Activated naive CD4-positive, alpha-beta T cell (primary cell): ENCODE data around the gene APOOL.

Experiments
- DNase-seq, 4 experiments: peaks; one replicate each; lab custom pipeline; 2025; lab: John Stamatoyannopoulos, UW

The APOOL gene

DNA sequence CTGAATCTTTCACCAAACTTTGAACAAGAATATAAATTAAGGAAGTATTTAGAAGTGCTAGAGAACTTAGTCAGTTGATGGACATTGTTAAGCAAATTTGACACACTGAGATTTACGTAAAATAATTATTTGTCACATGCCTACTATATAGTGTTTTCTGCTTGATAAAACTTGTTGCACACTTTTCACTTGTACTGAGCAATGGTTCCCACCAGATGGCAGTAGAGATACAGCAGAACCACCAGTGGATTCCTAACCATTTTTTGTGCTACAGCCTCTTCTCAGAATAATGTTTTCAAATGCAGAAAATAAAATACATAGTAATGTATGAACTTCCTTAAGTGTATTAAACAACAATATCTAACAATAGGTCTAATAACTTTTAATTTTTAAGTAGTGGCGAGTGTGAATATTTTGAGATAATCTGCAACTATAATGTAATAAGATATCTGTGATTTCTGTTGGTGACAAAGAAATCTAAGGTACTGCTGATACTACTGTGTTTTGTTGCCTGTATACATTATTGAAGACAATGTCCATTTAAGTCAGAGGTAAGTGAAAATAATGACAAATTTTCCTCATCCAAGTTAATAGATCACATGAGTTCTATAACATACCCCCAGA is 81.2 kb downstream of the APOOL start:
- no peak for DNase-seq

DNA sequence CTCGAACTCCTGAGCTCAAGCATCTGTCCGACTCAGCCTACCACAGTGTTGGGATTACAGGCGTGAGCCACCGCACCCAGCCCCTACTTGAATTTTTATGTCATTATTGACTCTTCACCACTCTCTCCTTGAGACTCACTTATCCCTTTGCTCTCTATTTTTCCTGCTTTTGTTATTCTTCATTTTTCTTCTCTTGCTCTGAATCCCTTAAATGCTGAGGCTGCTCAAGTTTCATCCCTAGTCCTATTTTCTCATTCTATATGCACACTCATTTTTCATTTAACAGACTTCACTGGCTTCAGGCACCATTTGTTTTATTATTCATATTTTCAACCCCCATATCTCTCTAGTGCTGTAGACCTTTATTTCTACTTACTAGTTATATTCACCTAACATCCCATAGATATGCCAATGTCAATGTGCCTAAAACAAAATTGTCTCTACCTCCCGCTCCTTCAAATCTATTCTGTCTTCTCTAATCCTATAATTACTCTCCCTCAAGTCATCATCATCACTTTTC is 85.7 kb downstream of the APOOL start:
- no peak for DNase-seq

DNA sequence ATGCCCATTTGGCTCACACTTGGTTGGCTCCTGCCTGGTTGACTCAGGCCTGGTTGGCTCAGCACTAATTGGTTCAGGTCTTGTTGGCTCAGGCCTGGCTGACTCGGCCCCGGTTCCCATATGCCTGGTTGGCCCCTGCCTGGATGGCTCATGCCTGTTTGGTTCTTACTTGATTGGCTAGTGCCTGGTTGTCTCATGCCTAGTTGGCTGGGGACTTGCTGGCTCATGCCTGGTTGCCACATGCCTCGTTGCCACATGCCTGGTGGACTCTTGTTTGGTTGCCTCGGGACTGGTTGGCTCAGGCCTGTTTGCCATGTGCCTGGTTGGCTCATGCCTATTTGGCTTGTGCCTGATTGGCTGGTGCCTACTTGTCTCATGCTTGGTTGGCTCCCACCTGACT is 103.7 kb downstream of the APOOL start:
- no peak for DNase-seq

DNA sequence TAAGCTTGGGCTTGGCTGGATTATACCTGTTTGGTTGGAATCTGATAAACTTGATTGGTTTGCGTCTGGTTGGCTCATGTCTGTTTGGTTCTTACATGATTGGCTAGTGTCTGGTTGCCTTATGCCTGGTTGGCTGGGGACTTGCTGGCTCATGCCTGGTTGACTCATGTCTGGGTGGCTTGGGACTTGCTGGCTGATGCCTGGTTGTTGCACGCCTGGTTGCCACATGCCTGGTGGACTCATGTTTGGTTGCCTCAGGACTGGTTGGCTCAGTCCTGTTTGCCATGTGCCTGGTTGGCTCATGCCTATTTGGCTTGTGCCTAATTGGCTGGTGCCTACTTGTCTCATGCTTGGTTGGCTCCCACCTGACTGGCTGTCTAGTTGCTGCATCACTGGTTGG is 104.5 kb downstream of the APOOL start:
- no peak for DNase-seq

DNA sequence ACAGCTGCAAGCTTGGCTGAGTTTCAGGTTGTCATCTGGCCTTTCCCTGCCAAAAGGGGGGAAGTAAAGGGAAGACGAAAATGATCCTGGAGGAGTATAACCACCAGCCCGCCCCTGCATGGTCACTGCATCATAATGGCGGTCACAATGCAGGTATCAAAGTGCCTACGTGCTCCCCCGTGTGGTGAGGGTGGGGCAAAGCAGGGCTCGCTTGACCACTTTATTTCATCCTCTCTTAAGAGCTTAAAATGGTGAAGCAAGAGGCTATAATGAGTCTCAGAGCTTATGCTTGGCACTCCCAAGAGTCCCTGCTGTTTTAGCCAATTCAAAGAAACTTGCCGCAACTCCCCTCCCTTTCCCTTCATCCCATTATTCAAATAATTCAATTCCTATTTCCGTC is 105.6 kb downstream of the APOOL start:
- DNase-seq = no peak

DNA sequence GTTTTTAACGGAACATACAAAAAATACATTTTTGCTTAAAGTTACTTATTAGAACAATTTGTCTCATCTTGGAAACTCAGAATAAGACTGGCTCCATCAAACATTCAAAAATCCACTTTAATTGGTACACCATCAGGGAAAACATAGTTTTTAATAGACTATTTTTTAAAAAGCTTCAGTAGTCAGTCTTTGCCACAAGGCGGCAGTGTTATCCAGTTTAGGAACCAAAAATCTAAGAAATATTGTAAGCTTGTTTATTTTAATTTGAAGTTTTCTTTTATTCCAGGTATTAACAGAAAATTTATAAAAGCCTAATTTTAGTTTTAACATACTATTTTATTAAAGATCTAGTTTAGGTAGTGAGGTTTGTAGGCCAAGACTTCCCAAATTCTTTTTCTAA is 107.7 kb downstream of the APOOL start:
- DNase-seq = no peak

DNA sequence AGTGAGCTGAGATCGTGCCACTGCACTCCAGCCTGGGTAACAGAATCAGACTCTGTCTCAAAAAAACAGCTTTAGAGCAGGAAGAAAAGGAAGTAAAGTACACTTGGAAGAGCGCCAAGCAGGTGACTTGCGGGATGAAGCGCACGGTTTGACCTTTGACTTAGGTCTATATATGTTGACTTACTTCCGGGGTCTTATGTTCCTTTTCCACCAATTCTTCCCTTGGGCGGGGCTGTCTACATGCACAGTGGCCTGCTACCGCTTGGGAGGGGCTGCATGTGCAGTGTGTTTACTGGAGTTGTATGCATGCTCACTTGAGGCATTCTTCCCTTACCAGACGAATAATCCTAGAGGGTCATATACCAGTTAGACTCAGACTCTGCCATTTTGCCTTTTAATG is 108.6 kb downstream of the APOOL start:
- DNase-seq = no peak

DNA sequence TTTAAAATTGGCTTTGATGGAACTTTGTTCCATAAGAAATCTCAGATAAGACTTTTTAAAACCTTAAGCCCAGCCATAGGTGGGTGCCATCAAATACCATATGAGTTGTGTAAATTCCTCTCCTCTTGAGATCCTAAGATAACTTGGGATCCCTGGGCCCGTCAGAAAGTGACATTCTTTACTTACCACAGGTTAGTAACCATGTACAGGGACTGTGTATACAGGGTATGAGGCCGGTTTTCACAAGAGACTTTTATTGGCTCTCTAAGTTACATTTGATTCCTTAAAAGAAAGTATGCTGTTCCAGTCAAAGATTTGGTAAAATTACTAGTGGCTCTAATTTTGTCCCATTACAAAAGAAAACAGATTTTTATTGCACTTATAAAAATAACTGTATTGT is 110.1 kb downstream of the APOOL start:
- no peak for DNase-seq

DNA sequence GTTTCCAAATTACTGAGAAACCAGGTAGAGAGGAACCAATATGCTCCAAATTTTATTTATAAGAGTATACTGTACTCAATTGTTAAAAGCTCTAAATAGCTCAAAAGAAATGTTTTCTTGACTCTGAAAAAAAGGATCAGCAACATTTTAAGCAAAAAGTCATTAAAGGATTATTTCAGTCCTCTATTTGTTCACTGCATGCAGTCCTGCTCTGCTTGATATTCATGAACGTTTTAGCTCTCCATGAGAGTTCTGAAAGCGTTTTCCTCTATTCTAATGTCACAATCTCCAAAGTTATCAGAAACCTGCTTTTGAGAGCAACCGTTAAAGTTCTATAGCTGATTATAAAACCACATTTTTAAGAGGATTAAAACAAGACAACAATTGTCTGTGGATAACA is 110.5 kb downstream of the APOOL start:
- DNase-seq = no peak

DNA sequence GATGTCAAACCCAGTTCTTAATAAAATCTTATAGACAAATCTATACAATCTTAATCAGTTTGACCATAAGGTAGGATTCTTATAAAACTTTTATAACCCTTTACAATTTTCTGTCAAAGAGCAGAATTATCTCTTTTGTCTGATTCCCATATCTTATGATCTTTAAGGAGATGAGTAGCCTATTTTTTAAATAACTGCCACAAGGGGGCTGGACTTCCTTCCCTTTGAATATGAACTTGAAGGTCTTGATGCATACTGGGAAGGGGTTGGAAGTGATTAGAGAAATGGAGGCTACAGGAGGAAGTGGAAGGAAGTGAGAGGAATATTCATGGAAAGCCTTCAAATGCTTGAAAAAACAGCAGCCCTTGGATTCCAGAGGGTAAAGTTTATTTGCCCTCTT is 111.1 kb downstream of the APOOL start:
- no peak for DNase-seq

DNA sequence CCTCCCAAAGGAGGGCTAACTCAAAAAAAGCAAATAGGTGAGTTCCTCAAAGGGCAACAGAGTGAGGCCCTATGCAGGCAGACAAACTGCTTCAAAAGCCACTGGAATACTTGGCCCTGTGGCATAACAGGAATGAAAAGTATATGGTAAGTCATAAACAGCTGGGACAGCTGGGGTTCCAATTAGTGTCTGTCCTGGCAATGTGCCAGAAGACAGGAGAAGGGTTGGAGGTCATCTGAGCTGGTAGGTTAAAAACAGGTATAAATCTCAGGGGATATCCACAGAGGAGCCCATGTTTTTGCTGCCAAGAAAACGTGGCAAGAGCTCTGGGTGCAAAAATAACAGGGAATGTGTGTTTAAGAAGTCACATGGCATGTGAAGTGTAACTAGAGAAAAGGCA is 111.6 kb downstream of the APOOL start:
- no peak for DNase-seq

DNA sequence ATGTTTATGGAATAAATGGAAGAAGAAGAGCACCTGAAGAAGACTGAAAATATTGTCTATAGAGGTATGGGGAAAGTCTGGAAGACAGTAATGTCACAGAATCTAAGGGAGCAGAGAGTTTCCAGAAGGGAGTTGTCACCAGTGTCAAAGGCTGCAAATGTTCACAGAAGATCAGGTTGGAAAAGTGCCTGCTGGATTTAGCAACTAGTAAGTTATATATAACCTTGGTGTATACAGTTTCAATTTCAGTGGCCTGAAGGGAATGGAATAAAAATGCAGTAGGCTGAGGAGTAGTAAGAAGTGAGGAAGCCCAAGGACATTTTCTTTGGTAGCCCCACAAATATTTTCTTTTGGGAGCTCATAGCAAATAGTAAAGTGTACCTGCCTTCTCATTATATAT is 132.7 kb downstream of the APOOL start:
- no peak for DNase-seq

DNA sequence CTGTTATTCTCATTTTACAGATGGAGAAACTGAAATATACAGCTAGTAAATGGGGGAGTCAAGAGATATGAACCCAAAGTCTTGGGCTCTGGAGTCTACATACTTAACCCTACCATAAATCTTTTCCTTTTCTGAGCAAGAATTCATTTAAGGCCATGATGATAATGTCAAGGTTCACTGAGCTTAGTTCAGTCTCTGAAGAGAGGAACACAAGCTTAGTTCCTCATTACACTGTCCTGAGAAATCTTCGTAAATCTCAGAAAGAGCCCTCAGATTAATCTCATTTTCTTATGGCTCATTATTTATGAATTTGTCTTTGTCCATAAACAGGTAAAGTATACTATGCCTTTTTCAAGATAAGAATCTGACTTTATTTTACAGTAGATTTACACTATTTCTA is 135.7 kb downstream of the APOOL start:
- no peak for DNase-seq

DNA sequence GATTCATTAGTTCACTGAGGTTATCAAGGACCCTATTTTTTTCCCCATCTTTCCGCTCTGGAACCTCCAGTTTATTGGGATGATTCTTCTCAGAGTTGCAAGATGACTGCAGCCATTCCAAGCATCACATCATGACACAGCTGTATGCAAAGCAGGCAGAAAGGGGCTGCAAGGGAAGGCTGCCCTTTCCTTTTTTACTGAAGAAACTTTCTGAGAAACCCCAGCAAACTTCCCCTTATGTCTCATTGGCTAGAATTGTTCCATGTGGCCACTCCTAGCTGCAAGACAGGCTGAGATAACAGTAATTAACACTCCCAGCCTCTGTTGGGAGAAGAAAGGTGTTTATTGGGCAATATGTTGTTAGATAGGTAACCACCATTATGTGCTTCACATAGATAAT is 137.3 kb downstream of the APOOL start:
- DNase-seq = no peak
